WTC11 (cell line): Measurements from ENCODE around the gene ALS2CL. TPM values are rescaled to one million over a fixed set of nuclear protein-coding genes. Genes with fewer than 3 reads are reported as not detected.

Source experiments
- ATAC-seq: fragments of 200-7000 bp; cut with Tn5 transposase; 2 replicates; pipeline ENCODE4 v1.10.0; 2021; ENCODE audit warnings: mild to moderate bottlenecking, moderate library complexity
- CTCF ChIA-PET: fragments of 300-600 bp; sonication (Branson Sonifier 250); formaldehyde crosslinking; loops from one replicate; lab custom pipeline; 2021; ENCODE audit warnings: antibody characterized with exemption; lab: Charles Lee
- POLR2A ChIA-PET: fragments of 350-600 bp; sonication (Branson Sonifier 250); formaldehyde crosslinking; loops from one replicate; lab custom pipeline; 2021; ENCODE audit warnings: antibody characterized with exemption; lab: Charles Lee
- DNase-seq: peaks from one replicate; pipeline ENCODE4 v3.0.0; 2021; ENCODE audit warnings: low spot score
- H3K27ac Mint-ChIP-seq: 2 replicates; pipeline ENCODE4 v1.8.0; 2021; ENCODE audit warnings: mixed read lengths
- H3K27me3 Mint-ChIP-seq: 2 replicates; pipeline ENCODE4 v1.8.0; 2021; ENCODE audit warnings: low read depth, mild to moderate bottlenecking, moderate library complexity, mixed read lengths
- H3K36me3 Mint-ChIP-seq: 2 replicates; pipeline ENCODE4 v1.8.0; 2021; ENCODE audit warnings: mixed read lengths
- H3K4me1 Mint-ChIP-seq: 2 replicates; pipeline ENCODE4 v1.8.0; 2022; ENCODE audit warnings: mixed read lengths
- H3K4me3 Mint-ChIP-seq: 2 replicates; pipeline ENCODE4 v1.8.0; 2021; ENCODE audit warnings: mild to moderate bottlenecking, moderate library complexity, mixed read lengths
- H3K9me3 Mint-ChIP-seq: 2 replicates; pipeline ENCODE4 v1.8.0; 2021; ENCODE audit warnings: mixed read lengths
- ATF1 ChIP-seq: sonication (generic); formaldehyde crosslinking; IDR thresholded peaks from 2 replicates; pipeline ENCODE4 v1.8.1; 2023; ENCODE audit warnings: mild to moderate bottlenecking, moderate library complexity, missing genetic modification reagents
- CDX4 ChIP-seq: fragments of 250-450 bp; sonication (Bioruptor Pico); IDR thresholded peaks from 2 replicates; pipeline ENCODE4 v1.9.0; 2021; ENCODE audit warnings: moderate library complexity, mild to moderate bottlenecking, inconsistent platforms, borderline replicate concordance
- E2F4 ChIP-seq: sonication (generic); formaldehyde crosslinking; IDR thresholded peaks from 2 replicates; pipeline ENCODE4 v1.8.1; 2022; ENCODE audit warnings: low read depth, mild to moderate bottlenecking, moderate library complexity, missing genetic modification reagents, borderline replicate concordance
- ESRRA ChIP-seq: sonication (generic); formaldehyde crosslinking; IDR thresholded peaks from 2 replicates; pipeline ENCODE4 v1.8.1; 2022; ENCODE audit warnings: mild to moderate bottlenecking, missing genetic modification reagents, borderline replicate concordance
- FOXP1 ChIP-seq: sonication (generic); formaldehyde crosslinking; IDR thresholded peaks from 2 replicates; pipeline ENCODE4 v1.8.0; 2022; ENCODE audit warnings: missing genetic modification reagents, mild to moderate bottlenecking, moderate library complexity, borderline replicate concordance
- GRHL2 ChIP-seq: fragments of 250-450 bp; sonication (Bioruptor Pico); IDR thresholded peaks from 2 replicates; pipeline ENCODE4 v1.8.0; 2022; ENCODE audit warnings: mild to moderate bottlenecking, moderate library complexity; ENCODE audit not compliant: insufficient replicate concordance, severe bottlenecking
- IRF1 ChIP-seq: sonication (generic); formaldehyde crosslinking; IDR thresholded peaks from 2 replicates; pipeline ENCODE4 v1.8.0; 2023; ENCODE audit warnings: missing genetic modification reagents
- KAT7 ChIP-seq: sonication (generic); formaldehyde crosslinking; IDR thresholded peaks from 2 replicates; pipeline ENCODE4 v1.8.1; 2023; ENCODE audit warnings: missing genetic modification reagents, mild to moderate bottlenecking, borderline replicate concordance
- NFYB ChIP-seq: sonication (generic); formaldehyde crosslinking; conservative IDR thresholded peaks from 2 replicates; pipeline ENCODE4 v1.8.0; 2022; ENCODE audit warnings: low read depth, missing genetic modification reagents
- OVOL2 ChIP-seq: fragments of 250-450 bp; sonication (Bioruptor Pico); IDR thresholded peaks from 2 replicates; pipeline ENCODE4 v1.9.0; 2021; ENCODE audit warnings: mild to moderate bottlenecking, borderline replicate concordance
- USF2 ChIP-seq: sonication (generic); formaldehyde crosslinking; IDR thresholded peaks from 2 replicates; pipeline ENCODE4 v1.8.1; 2023; ENCODE audit warnings: mild to moderate bottlenecking, missing genetic modification reagents, moderate library complexity
- ZNF671 ChIP-seq: fragments of 250-450 bp; sonication (Bioruptor Pico); IDR thresholded peaks from 2 replicates; pipeline ENCODE4 v1.8.0; 2021; ENCODE audit warnings: mild to moderate bottlenecking
- total RNA-seq: library from RNA; stranded (reverse); gene quantifications from 3 replicates; pipeline ENCODE4 v1.2.3, GENCODE V29; 2021
- TF ChIP-seq, protein P1 (sequence below): sonication (generic); formaldehyde crosslinking; IDR thresholded peaks from 2 replicates; pipeline ENCODE4 v1.8.1; 2022; ENCODE audit warnings: mild to moderate bottlenecking, moderate library complexity, missing genetic modification reagents
- TF ChIP-seq, protein P2 (sequence below): sonication (generic); formaldehyde crosslinking; conservative IDR thresholded peaks from 2 replicates; pipeline ENCODE4 v1.8.1; 2022; ENCODE audit warnings: mild to moderate bottlenecking, missing genetic modification reagents
- TF ChIP-seq, protein P3 (sequence below): fragments of 250-450 bp; sonication (Bioruptor Pico); IDR thresholded peaks from 2 replicates; pipeline ENCODE4 v1.9.0; 2021; ENCODE audit warnings: mild to moderate bottlenecking, borderline replicate concordance

Gene ALS2CL
- total RNA-seq, 1 experiment from 2014 or later, result 12.6 TPM

DNA sequence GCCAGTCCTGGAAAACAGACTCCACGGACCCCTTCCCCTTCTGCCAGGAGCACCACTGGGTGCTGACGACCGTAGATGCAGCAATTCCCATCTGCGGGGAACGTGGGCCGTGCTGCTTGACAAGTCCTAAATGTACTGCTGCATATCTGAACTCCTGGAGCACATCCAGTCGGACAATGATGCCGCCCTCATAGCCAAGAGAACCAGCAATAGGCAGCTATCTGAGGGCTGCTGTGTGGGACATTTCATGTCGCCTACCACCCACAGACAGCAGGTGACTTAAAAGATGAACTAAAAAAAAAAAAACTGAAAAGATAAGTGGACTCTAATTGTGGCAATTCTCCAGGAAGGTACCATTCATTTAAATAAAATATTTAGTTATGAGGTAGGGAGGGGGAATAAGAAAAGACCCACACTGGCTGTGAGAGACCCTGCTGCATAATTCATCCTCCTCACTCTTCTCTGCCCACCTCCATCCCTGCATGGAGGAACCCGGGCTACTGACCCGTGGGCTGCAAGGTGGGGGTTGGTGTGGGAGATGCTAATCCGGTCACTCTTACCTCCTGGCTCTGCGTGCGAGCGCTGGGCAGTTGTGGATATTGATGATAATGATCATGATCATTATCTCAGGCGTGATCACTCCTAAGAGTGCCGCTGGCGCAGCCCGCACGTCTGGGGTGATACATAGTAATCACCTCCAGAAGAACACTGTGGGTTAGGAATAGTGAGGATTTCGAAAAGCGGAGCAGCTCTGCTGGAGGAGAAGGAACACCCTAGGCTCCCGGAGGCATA lies 28.3 kb downstream of the ALS2CL start:
- no peak overlapping the region for H3K4me3 Mint-ChIP-seq
- DNase-seq, result no peak
- peaks cover 39% of the 10 kb centered on the region for H3K4me1 Mint-ChIP-seq
- no peaks in the 10 kb centered on the region; the same call in 1 of the 2 replicates for H3K27me3 Mint-ChIP-seq
- no peak overlapping the region for H3K27ac Mint-ChIP-seq
- TF ChIP-seq OVOL2 (CRISPR knock-in tag), result no peak
- TF ChIP-seq ZNF671 (CRISPR knock-in tag), result no peak
- TF ChIP-seq, protein P1, sequence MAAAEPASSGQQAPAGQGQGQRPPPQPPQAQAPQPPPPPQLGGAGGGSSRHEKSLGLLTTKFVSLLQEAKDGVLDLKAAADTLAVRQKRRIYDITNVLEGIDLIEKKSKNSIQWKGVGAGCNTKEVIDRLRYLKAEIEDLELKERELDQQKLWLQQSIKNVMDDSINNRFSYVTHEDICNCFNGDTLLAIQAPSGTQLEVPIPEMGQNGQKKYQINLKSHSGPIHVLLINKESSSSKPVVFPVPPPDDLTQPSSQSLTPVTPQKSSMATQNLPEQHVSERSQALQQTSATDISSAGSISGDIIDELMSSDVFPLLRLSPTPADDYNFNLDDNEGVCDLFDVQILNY (CRISPR knock-in tag), result no peak
- TF ChIP-seq, protein P2, sequence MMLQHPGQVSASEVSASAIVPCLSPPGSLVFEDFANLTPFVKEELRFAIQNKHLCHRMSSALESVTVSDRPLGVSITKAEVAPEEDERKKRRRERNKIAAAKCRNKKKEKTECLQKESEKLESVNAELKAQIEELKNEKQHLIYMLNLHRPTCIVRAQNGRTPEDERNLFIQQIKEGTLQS, result no peak
- no peak for TF ChIP-seq USF2 (CRISPR knock-in tag)
- no peak for TF ChIP-seq ATF1 (CRISPR knock-in tag)
- TF ChIP-seq KAT7 (CRISPR knock-in tag), result no peak
- TF ChIP-seq GRHL2 (CRISPR knock-in tag), result no peak
- TF ChIP-seq CDX4 (CRISPR knock-in tag), result no peak
- no peak for TF ChIP-seq FOXP1 (CRISPR knock-in tag)
- TF ChIP-seq ESRRA, result no peak
- TF ChIP-seq IRF1 (CRISPR knock-in tag), result no peak
- TF ChIP-seq, protein P3, sequence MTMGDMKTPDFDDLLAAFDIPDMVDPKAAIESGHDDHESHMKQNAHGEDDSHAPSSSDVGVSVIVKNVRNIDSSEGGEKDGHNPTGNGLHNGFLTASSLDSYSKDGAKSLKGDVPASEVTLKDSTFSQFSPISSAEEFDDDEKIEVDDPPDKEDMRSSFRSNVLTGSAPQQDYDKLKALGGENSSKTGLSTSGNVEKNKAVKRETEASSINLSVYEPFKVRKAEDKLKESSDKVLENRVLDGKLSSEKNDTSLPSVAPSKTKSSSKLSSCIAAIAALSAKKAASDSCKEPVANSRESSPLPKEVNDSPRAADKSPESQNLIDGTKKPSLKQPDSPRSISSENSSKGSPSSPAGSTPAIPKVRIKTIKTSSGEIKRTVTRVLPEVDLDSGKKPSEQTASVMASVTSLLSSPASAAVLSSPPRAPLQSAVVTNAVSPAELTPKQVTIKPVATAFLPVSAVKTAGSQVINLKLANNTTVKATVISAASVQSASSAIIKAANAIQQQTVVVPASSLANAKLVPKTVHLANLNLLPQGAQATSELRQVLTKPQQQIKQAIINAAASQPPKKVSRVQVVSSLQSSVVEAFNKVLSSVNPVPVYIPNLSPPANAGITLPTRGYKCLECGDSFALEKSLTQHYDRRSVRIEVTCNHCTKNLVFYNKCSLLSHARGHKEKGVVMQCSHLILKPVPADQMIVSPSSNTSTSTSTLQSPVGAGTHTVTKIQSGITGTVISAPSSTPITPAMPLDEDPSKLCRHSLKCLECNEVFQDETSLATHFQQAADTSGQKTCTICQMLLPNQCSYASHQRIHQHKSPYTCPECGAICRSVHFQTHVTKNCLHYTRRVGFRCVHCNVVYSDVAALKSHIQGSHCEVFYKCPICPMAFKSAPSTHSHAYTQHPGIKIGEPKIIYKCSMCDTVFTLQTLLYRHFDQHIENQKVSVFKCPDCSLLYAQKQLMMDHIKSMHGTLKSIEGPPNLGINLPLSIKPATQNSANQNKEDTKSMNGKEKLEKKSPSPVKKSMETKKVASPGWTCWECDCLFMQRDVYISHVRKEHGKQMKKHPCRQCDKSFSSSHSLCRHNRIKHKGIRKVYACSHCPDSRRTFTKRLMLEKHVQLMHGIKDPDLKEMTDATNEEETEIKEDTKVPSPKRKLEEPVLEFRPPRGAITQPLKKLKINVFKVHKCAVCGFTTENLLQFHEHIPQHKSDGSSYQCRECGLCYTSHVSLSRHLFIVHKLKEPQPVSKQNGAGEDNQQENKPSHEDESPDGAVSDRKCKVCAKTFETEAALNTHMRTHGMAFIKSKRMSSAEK (CRISPR knock-in tag), result no peak
- no peak for TF ChIP-seq NFYB (CRISPR knock-in tag)
- no peak for TF ChIP-seq E2F4 (CRISPR knock-in tag)
- no peak for ATAC-seq
- ChIA-PET CTCF (interaction anchor here (1.1 to 5.5 kb wide), 8 partner anchors 10 to 244 kb away, joined by 4 to 33 read pairs (median 8); partner anchors contain the start of gene ALS2CL), POLR2A (no interaction called here)
- H3K36me3 Mint-ChIP-seq, result no peaks in the 10 kb centered on the region
- H3K9me3 Mint-ChIP-seq, result no peaks in the 10 kb centered on the region
